ENCODE results near the gene MTUS2.

The MTUS2 gene

GRCh38 chr13:29513981-29514719 lies 694.0 kb downstream of the MTUS2 start:
- no peak for DNase-seq

DNA sequence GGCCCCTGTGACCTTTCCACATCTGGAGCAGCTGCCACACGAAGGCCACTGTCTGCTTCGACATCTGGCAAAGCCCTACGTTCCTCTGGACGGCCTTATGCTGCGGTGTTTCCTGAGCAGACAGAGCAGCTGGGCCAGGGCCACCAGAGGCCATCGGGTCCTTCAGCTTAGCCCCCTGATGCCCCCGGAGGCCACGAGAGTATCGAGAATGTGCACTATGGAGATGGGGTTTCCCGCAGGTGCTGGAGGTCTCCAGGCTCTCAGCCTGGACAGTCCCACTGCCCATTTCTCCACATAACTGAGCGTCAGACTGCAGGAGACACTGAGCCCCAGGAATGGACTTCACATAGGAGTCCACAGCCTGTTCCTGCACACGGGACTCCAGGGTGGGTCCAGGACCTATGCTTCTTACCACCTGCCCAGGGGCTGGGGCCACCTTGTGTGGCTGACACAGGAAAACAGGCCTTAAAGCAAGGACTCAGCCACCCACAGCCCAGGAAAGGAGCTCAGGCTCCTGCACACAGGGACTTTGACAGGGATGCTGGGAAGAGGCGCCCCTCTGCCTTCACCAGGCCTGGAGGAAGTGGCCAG lies 694.7 kb downstream of the MTUS2 start:
- DNase-seq: no peak

GRCh38 chr13:29515372-29515771 lies 695.2 kb downstream of the MTUS2 start:
- DNase-seq: no peak

DNA sequence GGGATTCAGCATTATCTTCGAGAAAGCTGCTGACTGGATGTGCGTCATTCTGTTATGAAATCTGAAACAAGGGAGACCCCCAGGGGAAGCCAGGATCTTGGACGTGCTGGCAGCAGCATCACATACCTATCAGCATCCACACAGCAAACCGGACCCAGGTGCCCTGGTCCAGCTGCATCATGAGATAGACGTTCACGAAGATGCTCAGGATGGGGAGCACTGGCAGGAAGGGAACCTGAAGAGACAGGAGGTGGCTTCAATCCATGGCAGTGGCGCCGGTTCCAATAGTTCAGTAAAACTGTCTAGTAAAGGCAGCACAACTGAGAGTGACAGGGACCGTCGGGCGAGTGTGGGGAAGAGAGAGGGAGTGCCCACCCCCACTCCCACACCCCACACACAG lies 695.9 kb downstream of the MTUS2 start:
- DNase-seq: no peak

- DNase-seq: no peak
Observed at GRCh38 chr13:29516880-29517279, 696.7 kb downstream of the MTUS2 start.

GRCh38 chr13:29519921-29520320 lies 699.8 kb downstream of the MTUS2 start:
- no peak for DNase-seq

DNA sequence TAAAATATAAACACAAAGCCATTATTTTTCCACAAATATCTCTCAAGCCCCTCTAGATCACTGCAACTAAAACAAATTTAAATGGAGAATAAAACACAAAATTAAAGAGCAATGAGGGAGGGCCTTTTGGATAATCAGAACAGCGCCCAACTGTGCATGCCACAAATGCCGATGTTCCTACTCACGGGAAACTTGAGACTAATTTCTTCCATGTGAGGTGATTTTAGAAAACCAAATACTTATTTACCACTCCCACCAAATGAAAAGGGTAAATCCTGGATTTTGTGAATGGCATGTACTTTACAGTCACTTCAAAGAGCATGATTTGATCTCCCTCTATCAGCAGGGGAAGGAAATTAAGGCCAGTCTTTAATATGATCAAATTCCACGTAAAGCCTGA lies 700.5 kb downstream of the MTUS2 start:
- no peak for DNase-seq

DNA sequence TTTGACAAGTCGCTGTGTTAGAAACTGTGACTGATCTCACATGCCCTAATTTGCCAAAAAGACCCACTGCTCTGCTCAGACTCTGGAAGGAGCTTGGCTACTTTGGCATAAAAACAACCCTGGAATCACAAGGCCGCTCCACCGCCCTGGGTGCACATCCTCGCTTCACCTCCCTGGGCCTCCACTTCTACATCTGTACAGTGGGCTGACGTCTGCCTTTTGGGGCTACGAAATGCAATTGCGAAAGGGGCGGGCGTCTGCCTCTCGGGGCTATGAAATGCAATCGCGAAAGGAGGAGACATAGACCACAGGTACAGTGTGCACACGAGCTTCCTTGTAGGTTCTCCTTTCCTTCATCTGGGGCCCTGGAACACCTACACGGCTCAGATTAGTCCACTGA lies 701.2 kb downstream of the MTUS2 start:
- no peak for DNase-seq

DNA sequence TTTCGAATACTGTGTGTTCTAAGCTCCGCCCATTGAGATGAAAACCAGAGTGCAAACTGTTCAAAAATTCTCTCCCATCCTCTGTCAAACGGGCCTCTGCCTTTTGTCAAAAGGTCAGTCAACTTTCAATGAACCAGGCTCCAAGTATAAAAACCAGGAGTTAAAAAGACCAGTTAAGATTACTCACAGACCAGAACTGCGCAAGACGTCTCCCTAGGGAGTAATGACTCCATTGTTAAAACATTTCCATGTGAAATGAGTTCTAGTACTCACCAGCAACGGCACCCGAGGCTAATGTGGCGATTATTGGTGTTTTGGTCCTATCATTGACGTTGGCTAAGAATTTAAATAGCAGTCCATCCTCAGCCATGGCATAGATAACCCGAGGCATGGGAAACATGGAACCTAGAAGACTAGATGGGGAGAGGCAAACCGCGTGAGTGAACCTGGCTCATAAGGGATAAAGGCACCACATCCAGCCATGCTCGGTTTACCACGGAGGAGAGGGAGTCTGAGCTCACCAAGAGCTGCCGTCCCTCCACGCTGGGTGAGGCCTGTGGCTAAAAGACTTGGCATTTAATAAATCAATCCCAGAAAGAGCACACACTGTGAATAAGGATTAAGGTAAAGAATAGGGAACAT lies 702.0 kb downstream of the MTUS2 start:
- no peak for DNase-seq

DNA sequence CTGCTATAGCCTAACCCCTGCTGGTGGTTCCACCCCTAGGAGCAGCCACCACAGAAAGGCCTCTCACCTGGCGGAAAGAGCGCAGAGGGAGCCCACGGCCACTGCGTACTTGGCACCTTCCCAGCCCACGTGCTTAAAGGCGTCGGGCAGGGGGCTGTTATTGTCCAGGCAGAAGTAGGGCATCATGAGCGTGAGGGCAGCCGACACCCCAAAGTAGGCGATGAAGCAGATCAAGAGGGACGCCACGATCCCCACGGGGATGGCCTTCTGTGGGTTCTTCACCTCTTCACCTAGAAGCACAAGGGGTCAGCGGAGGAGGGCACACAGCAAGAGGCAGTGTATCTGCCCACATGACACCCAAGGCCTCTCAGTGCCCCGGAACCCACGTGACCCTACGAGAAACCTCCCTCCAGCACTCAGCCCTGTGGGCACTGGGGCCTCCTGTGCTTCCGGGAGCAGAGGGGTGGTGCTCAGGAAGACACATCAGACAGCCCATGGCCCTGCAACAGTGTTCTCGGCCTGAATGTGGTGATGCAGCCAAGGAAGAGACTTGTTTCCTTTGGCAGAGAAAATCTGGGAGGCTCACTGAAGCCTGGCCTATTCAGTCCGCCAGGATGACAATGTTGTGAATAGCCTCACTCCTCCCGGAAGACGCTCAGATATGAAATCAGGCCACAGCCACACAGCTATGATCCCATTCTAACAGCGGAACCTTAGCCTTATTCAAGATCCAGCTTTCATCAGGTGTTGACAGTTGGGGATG lies 703.2 kb downstream of the MTUS2 start:
- DNase-seq: no peak

DNA sequence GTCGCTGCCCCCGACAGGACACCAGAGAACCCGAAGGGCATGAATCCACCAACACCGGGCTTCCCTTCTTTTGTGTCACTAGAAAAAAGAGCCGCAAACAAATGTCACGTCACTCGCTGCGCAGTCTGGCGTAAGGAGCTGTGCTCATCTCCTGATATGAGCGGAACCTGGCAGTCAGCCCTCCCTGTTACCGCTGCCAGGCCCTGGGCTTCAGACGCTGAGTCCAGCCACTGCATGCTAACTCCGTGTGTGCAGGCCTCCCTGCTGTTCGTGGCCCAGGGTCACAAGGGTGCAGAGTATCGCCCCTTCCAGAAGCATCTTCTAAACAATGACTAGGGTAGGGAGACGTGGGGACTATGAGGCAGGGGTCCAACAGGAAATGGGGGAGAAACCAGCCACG lies 704.0 kb downstream of the MTUS2 start:
- no peak for DNase-seq

- DNase-seq: no peak
Observed at GRCh38 chr13:29524641-29525040, 704.5 kb downstream of the MTUS2 start.

DNA sequence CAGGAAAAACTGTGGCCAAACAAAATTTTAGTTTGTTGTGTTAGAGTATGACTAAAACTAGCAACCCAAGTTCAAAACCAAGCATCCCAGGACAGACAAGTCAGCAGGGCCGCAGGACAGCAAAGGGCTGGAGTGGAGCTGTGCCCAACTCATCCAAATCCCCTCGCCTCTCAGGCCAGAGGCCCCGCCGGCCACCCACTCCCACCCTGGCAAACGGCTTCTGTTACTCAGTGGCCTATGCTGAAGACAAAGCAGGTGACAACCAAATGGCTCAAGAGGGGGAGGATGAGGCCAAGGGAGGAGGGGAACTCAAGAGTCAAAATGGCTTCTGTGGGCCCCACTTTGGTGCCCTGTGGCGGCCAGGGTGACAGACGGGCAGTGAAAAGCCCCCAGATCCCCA lies 705.6 kb downstream of the MTUS2 start:
- no peak for DNase-seq

- DNase-seq: no peak
Observed at GRCh38 chr13:29526741-29527140, 706.6 kb downstream of the MTUS2 start.

DNA sequence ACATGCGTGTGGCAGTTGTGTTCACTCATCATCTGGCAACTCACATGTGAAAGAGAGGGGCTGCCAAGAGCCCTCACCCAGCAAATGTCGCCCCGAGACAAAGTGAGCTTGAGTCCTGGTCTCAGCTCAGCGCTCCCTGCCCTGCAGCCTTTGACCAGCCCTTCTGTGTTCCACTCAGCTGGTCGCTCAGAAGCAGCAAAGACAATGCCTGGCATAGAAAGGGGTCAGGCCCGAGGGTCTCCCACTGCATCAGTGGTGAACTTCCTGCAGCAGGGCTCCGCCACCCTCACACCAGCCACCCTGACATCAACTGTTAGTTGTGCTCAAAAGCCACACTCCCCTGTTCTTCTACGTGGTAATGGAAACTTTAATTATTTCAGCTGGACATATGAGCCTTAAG lies 707.4 kb downstream of the MTUS2 start:
- no peak for DNase-seq

DNA sequence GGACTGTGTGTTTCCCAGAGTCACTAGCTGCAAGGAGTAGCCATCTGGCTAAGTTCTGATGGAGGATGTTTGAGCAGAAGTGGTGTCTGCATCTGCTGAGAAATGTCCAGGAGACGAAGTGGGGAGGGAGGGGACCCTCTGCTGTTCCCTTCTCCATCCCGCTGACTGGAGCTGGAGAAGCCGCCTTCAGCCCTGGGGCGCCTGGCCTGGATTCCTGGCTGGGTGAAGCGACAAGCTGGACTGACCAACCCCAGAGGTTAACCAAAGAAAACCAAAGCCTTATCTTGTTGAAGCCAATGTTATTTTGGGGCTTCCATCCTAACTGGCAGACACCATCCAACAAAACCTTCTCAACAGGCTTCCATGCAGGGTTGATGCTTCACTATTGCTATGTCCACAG lies 707.8 kb downstream of the MTUS2 start:
- DNase-seq: no peak

- no peak for DNase-seq
Observed at GRCh38 chr13:29529754-29530153, 709.6 kb downstream of the MTUS2 start.

- no peak for DNase-seq
Observed at GRCh38 chr13:29530901-29531300, 710.8 kb downstream of the MTUS2 start.

- no peak for DNase-seq
Observed at GRCh38 chr13:29532116-29532515, 712.0 kb downstream of the MTUS2 start.

DNA sequence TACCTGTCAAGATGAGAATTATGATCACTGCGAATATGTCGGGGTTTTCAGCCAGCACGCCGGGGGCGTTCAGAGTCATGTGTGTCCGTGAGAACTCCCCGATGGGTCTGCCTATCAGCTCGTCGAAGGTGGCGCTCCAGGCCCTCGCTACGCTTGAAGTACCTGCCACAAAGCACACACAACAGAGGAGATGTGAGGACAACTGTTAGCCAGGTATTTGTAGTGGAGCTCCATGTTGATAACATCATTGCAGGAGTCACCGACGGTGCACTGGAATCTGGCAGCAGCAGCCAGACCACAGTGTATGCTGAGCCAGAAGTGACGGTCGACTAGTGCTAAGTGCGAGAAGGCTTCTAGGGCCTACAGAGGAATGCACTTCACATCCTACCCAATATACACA lies 712.7 kb downstream of the MTUS2 start:
- no peak for DNase-seq

GRCh38 chr13:29534083-29534482 lies 713.9 kb downstream of the MTUS2 start:
- DNase-seq: no peak

DNA sequence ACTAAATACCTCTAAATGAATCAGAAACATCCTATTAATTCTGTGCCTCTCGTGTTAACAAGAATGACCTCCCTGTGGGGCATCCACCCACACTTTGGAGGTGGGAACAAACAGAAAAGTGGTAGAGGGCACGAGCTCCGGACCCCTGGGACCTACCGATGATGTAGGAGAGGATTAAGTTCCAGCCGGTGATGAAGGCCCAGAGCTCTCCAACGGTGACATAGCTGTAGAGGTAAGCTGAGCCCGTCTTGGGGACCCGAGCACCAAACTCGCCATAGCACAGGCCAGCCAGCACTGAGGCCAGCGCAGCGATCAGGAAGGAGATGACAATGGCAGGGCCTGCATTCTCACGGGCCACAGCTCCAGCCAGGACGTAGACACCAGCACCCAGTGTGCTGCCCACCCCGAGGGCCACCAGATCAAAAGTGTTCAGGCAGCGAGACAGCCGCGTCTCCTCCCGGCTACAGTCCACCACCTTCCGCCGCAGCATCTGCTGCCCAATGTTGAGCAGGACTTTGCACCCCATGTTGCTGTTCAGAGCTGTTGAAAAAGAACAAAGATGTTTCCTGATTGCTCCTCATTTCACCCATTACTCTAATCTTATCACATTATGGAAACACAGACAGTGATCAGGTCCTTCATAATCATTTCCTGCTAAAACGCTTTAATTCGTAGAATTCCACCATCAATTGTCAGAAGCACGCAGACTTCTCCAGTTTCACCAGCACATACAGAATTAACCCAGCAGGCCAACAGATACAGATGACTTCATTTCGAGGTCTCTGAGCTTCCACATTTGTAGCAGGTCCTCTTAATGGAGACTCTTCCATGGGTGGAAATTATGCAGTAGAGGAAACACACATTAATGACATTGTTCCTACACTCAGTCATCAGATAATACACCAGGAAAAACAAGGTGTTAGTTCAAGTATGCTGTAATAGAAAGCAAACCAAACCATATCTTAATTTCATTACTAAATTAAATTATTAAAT lies 715.8 kb downstream of the MTUS2 start:
- no peak for DNase-seq

All from activated effector memory CD4-positive, alpha-beta T cell treated with Interleukin-2 at 50 U/mL for 16 hours (primary cell).